ENCODE data around the gene EEF1A1.

GRCh38 chr6:73476723-73477122, 44.1 kb downstream of the EEF1A1 start:
- TF ChIP-seq POLR2AphosphoS5 (IDR thresholded peaks at IDR 0.05) = no peak
- TF ChIP-seq POLR2A (IDR thresholded peaks at IDR 0.05) = no peak

Data from transverse colon (tissue), 3 donors.